Uterus (tissue), 4 donors: ENCODE data around the gene PHYH. TPM values are rescaled to one million over a fixed set of nuclear protein-coding genes. Genes with fewer than 3 reads are reported as not detected.
"Not testable (repeated sequence)": the region's sequence is repeated elsewhere in the genome, so short reads cannot be mapped to it uniquely, and the experiment has no call there.

Source experiments
- DNase-seq, 2 donors: peaks; one replicate each; pipeline ENCODE4 v3.0.0-alpha.2; 2019 to 2020
- H3K27ac ChIP-seq, 2 donors: fragments of 200-600 bp; sonication (generic); 1 replicate in 1 of 2; 2 replicates in 1 of 2; pipeline ENCODE4 v1.5.1; 2016 to 2018
- H3K27me3 ChIP-seq, 2 donors: fragments of 200-600 bp; sonication (generic); one replicate each; pipeline ENCODE4 v1.5.1; 2018 to 2019; ENCODE audit warnings: control low read depth in 1 of 2
- H3K36me3 ChIP-seq, 2 donors: fragments of 200-600 bp; sonication (generic); one replicate each; pipeline ENCODE4 v1.5.1; 2019; ENCODE audit warnings: control low read depth in 1 of 2
- H3K4me1 ChIP-seq, 2 donors: fragments of 200-600 bp; sonication (generic); one replicate each; pipeline ENCODE4 v1.5.1; 2018 to 2019; ENCODE audit warnings: control low read depth in 1 of 2
- H3K4me3 ChIP-seq, 2 donors: fragments of 200-600 bp; sonication (generic); 1 replicate in 1 of 2; 2 replicates in 1 of 2; pipeline ENCODE4 v1.5.1; 2018 to 2019; ENCODE audit warnings: mild to moderate bottlenecking in 1 of 2
- H3K9me3 ChIP-seq, 2 donors: fragments of 200-600 bp; sonication (generic); one replicate each; pipeline ENCODE4 v1.5.1; 2019; ENCODE audit warnings: control low read depth in 1 of 2
- CTCF ChIP-seq, 4 experiments: fragments of 200-600 bp in 2 of 4; fragments of 450-650 bp in 2 of 4; sonication (generic) in 2 of 4; IDR thresholded peaks; one replicate each; pipeline ENCODE4 v1.5.1; 2016 to 2019; ENCODE audit warnings: antibody characterized with exemption in 4 of 4, mild to moderate bottlenecking in 2 of 4, moderate library complexity in 1 of 4
- POLR2A ChIP-seq, 2 donors: fragments of 450-650 bp; IDR thresholded peaks; one replicate each; pipeline ENCODE4 v1.6.1; 2016; ENCODE audit warnings: antibody characterized with exemption in 2 of 2, mild to moderate bottlenecking in 1 of 2, moderate library complexity in 1 of 2
- intact Hi-C: fragments of 100-400 bp; cut with DNase I; formaldehyde crosslinking; loops from one replicate; pipeline ENCODE4 v1.15.1; 2023; ENCODE audit warnings: low total_unique reads
- total RNA-seq, 4 donors: library from RNA; depleted of rRNA in 3 of 4; stranded (reverse); fragments of >200 nt in 3 of 4; gene quantifications; one replicate each; pipeline versions ENCODE4 v1.1.0 to v1.2.4, GENCODE V29; 2014 to 2023
- donor health status: DM: yes; HTN: yes; CAD: no.

The PHYH gene
- total RNA-seq, 4 donors from 2014 or later: 21.8 to 94.1 (median 23.5) TPM

DNA sequence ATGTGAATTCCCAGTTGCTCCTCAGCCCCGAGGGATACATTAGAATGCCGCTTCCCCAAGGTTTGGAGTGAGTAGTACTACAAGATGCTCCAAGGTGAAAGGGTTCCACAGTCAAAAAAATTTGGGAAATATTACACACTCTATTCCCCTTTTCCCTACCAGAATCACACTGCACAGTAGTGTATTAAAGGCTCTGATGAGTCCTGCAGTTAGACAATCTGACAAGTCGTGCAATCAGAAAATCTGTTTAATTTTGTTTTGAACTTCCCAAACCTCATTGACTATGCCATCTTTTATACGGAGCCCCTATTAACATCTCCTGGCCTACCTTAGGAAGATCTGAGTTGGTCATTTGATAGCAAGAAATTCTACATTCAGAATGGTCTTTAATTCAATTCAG is 52.1 kb downstream of the PHYH start:
- Histone ChIP-seq H3K4me3 (no peak overlapping the region), H3K4me1 (no peaks in the 10 kb centered on the region), H3K27ac (no peak overlapping the region), H3K27me3 (no peaks in the 10 kb centered on the region), H3K9me3 (no peaks in the 10 kb centered on the region), H3K36me3 (no peaks in the 10 kb centered on the region)
- intact Hi-C loops: no loop called here
- no peak for DNase-seq
- TF ChIP-seq POLR2A (IDR thresholded peaks at IDR 0.05) (no peak), CTCF (IDR thresholded peaks at IDR 0.05) (no peak)

- no peaks in the 10 kb centered on the region for H3K9me3 ChIP-seq
- no peak for TF ChIP-seq CTCF (IDR thresholded peaks at IDR 0.05)
- no peak for DNase-seq
Observed at GRCh38 chr10:13247246-13247645, 52.6 kb downstream of the PHYH start.

DNA sequence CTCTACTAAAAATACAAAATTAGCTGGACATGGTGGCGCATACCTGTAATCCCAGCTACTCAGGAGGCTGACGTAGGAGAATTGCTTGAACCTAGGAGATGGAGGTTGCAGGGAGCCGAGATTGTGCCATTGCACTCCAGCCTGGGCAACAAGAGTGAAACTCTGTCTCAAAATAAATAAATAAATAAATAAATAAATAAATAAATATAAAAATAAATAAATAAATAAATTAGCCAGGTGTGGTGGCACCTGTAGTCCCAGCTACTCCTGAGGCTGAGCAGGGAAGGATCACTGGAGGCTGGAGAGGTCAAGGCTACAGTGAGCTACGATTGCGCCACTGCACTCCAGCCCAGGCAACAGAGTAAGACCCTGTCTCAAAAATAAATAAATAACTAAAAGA is 57.6 kb downstream of the PHYH start:
- DNase-seq, H3K4me3 ChIP-seq, H3K27ac ChIP-seq, H3K36me3 ChIP-seq, H3K9me3 ChIP-seq, intact Hi-C loops, H3K27me3 ChIP-seq, H3K4me1 ChIP-seq: not testable (repeated sequence)

More at GRCh38 chr10:13247246-13247645, 52.6 kb downstream of the PHYH start:
- Histone ChIP-seq H3K4me3 (no peak overlapping the region), H3K4me1 (no peaks in the 10 kb centered on the region), H3K27ac (no peak overlapping the region), H3K27me3 (no peaks in the 10 kb centered on the region), H3K36me3 (no peaks in the 10 kb centered on the region)
- intact Hi-C loops: no loop called here

DNA sequence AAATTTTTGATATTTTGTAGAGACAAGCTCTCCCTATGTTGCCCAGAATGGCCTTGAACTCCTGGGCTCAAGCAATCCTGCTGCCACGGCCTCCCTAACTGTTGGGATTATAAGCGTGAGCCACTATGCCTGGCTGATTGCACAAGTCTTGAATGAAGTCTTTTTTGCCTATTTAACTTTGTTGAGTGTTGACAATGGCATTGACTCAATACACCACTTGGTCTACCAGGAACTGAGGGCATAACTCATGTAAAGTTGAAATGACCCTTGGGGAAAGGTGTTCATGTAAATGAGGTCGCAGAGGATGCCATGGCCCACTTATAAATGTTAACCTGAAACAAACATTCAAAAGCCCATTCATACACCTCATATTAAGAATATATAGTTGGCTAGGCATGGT is 58.3 kb downstream of the PHYH start:
- H3K4me3 ChIP-seq: no peak overlapping the region
- TF ChIP-seq CTCF (IDR thresholded peaks at IDR 0.05) (no peak), POLR2A (IDR thresholded peaks at IDR 0.05) (no peak)
- H3K27ac ChIP-seq: no peak overlapping the region
- intact Hi-C loops: no loop called here
- no peaks in the 10 kb centered on the region for H3K27me3 ChIP-seq
- H3K36me3 ChIP-seq: no peaks in the 10 kb centered on the region
- H3K9me3 ChIP-seq: no peaks in the 10 kb centered on the region
- DNase-seq: no peak
- H3K4me1 ChIP-seq: no peaks in the 10 kb centered on the region

GRCh38 chr10:13239923-13240322 is 59.9 kb downstream of the PHYH start:
- no peak for TF ChIP-seq POLR2A (IDR thresholded peaks at IDR 0.05)
- TF ChIP-seq CTCF (IDR thresholded peaks at IDR 0.05): no peak
- Histone ChIP-seq H3K4me1 (no peaks in the 10 kb centered on the region), H3K36me3 (no peaks in the 10 kb centered on the region), H3K27me3 (no peaks in the 10 kb centered on the region), H3K4me3 (no peak overlapping the region), H3K9me3 (no peaks in the 10 kb centered on the region), H3K27ac (no peak overlapping the region)
- no peak for DNase-seq
- intact Hi-C loops: no loop called here
